T47D (cell line): Measurements from ENCODE around the gene IDS.
"Not testable (repeated sequence)": the region's sequence is repeated elsewhere in the genome, so short reads cannot be mapped to it uniquely, and the experiment has no call there.

Experiments used
- DNase-seq, 2 experiments: peaks; one replicate each; pipeline versions ENCODE4 v3.0.0 to v3.0.0-alpha.2; 2011 to 2012; ENCODE audit warnings: low read depth in 1 of 2, low spot score in 1 of 2
- JUND ChIP-seq: IDR thresholded peaks from 2 replicates; pipeline ENCODE4 v1.6.1; 2012; ENCODE audit warnings: low read depth
- in situ Hi-C: cut with HindIII; loops from 2 replicates; pipeline ENCODE4 v1.10.0; 2016; ENCODE audit warnings: low sequenced_read_pairs, low pct_unique_long_range_greater_than_20kb

IDS gene

GRCh38 chrX:149539283-149540130, 34.4 kb upstream of the IDS start:
- no peak for TF ChIP-seq JUND
- in situ Hi-C loops = no loop called here
- DNase-seq = peak; percentile 46 to 92

GRCh38 chrX:149537474-149537873, 32.4 kb upstream of the IDS start:
- in situ Hi-C loops, DNase-seq: not testable (repeated sequence)

GRCh38 chrX:149534926-149535602, 30.0 kb upstream of the IDS start:
- DNase-seq, in situ Hi-C loops: not testable (repeated sequence)

GRCh38 chrX:149533999-149534398, 28.9 kb upstream of the IDS start:
- in situ Hi-C loops, DNase-seq: not testable (repeated sequence)

GRCh38 chrX:149532868-149533267, 27.8 kb upstream of the IDS start:
- DNase-seq, in situ Hi-C loops: not testable (repeated sequence)

- no peak for TF ChIP-seq JUND
- DNase-seq = no peak
- in situ Hi-C loops = no loop called here
These were observed 26.5 kb upstream of the IDS start for GRCh38 chrX:149531599-149531998.

- no peak for DNase-seq
- in situ Hi-C loops = no loop called here
- no peak for TF ChIP-seq JUND
These were observed 23.3 kb upstream of the IDS start for GRCh38 chrX:149528381-149528780.

- peak in 1 of 2 experiments; percentile 53 for DNase-seq
- TF ChIP-seq JUND = no peak
- in situ Hi-C loops = no loop called here
These were observed 22.6 kb upstream of the IDS start for GRCh38 chrX:149527705-149528104.

- in situ Hi-C loops, DNase-seq: not testable (repeated sequence)
These were observed 21.4 kb upstream of the IDS start for GRCh38 chrX:149526318-149527033.

GRCh38 chrX:149525903-149526302, 20.8 kb upstream of the IDS start:
- DNase-seq, in situ Hi-C loops: not testable (repeated sequence)

GRCh38 chrX:149525389-149525788, 20.3 kb upstream of the IDS start:
- DNase-seq, in situ Hi-C loops: not testable (repeated sequence)

GRCh38 chrX:149522916-149523315, 17.8 kb upstream of the IDS start:
- in situ Hi-C loops = no loop called here
- no peak for TF ChIP-seq JUND
- no peak for DNase-seq

GRCh38 chrX:149521438-149521837, 16.3 kb upstream of the IDS start:
- no peak for TF ChIP-seq JUND
- in situ Hi-C loops = no loop called here
- no peak for DNase-seq

GRCh38 chrX:149520636-149521277, 15.7 kb upstream of the IDS start:
- DNase-seq, in situ Hi-C loops: not testable (repeated sequence)
